Astrocyte of the cerebellum (primary cell): ENCODE measurements around the gene NFIX.

Source experiments
- DNase-seq: peaks from one replicate; pipeline ENCODE4 v3.0.0-alpha.2; 2011; ENCODE audit warnings: low read depth
- H3K4me3 ChIP-seq: 2 replicates; pipeline ENCODE4 v1.5.1; 2011; ENCODE audit warnings: mild to moderate bottlenecking, low read depth, low read length, moderate library complexity
- CTCF ChIP-seq: IDR thresholded peaks from 2 replicates; pipeline ENCODE4 v1.5.1; 2012; ENCODE audit warnings: low read length, low read depth, moderate library complexity, mild to moderate bottlenecking; ENCODE audit errors: missing control alignments
- in situ Hi-C: cut with HindIII; loops from 2 replicates; pipeline ENCODE4 v1.10.0; 2017; ENCODE audit warnings: low sequenced_read_pairs

NFIX gene

DNA sequence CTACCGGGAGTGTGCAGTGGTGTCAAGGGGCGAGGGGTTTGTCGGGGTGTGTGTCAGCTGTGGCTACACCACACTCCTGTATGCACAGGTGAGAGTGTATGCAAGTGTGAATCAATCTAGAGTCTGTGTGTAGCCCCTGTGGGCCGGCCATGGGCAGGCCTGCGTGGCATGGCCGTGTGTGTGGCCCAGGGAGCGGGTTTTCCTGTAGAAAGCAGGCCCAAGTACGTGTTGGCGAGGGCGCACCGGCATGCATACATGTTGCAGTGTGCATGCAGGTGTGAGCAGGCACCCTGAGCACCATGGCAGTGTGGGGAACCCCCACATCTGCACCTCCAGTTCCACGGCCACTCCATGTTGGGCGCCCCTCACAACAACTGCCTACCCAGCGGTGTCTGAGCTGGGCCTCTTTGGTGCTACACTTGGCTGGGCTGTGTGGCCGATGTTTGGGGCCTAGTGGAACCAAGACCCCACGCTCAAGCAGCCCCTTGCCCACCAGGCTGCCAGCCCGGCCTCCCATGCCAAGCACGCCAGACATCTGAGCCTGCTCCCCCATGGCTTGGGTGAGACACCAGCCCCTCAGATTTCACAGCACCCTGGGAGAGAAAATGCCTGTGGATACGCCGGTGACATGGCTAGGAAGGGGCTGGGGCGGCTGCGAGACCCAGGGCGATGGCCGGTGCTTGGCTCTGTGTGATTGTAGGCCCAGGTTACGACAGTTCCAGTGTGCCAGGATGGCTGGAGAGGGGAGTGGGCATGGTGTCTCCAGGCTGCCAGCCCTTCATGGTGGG lies 2.1 kb downstream of the NFIX start:
- in situ Hi-C loops = no loop called here

GRCh38 chr19:12997967-12998940 lies 3.0 kb downstream of the NFIX start:
- in situ Hi-C loops = no loop called here

More for the DNA sequence above, 2.1 kb downstream of the NFIX start:
- H3K4me3 ChIP-seq = peak overlapping the region; percentile 86
- no peak for DNase-seq
- TF ChIP-seq CTCF = no peak

DNA sequence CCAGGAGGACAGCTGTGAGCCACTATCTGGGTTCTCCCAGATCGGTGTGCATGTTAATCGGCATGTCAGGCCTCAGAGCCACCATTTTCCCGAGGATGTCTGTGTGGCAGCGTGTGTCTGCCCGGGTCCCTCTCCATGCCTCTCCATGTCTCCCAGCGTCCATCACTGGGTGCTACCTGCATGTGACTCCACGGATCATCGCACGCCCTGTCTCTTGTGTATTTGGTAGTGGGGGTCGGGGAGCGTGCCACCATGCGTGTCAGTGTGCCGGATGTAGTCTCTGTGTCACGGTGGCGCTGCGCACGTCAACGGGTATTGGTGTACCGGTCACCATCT lies 5.9 kb downstream of the NFIX start:
- peak overlapping the region; percentile 28 for H3K4me3 ChIP-seq
- no peak for DNase-seq
- no peak for TF ChIP-seq CTCF
- in situ Hi-C loops = no loop called here

More at GRCh38 chr19:12997967-12998940, 3.0 kb downstream of the NFIX start:
- no peak for DNase-seq
- H3K4me3 ChIP-seq = peak overlapping the region; percentile 86
- no peak for TF ChIP-seq CTCF

GRCh38 chr19:13001502-13002165 lies 6.4 kb downstream of the NFIX start:
- peak overlapping the region; percentile 28 for H3K4me3 ChIP-seq
- DNase-seq = no peak
- no peak for TF ChIP-seq CTCF
- in situ Hi-C loops = no loop called here

DNA sequence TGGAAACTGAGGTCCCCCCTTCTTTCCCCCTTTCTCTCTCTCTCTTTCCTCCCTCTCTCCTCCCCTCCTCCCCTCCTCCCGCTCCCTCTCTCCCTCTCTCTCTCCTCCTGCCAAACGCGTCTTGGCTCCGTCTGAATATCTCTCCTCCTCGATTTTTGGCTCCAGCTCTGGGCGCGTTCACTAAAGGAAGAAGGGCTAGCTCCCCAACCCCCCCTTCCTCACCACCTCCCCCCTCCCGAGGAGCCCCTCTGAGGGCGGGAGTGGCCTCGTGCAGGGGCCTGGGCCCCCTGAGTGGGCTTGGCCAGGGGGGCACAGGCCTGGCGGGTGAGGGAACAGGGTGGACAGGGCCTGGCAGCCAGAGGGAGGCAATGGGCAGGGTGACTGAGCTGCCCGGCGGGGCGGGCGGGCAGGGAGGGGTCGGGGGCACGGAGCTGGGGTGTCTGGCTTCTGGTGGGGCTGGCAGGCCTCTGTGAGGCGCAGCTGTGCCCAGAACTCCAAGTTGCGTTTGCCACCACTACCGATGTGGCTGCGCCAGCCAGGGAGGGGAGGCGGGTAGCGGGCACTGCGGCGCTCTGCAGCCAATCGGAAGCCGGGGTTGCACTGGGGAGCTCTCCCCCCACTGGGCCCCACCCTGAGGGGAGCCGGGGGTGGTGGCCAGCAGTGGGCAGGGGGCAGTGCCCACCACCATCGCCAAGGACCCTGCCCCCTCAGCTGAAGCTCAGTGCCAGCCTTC lies 7.1 kb downstream of the NFIX start:
- no peak for DNase-seq
- H3K4me3 ChIP-seq = peak overlapping the region; percentile 28
- TF ChIP-seq CTCF = no peak
- in situ Hi-C loops = no loop called here
